ENCODE measurements around the gene PCDHGA10. TPM values are rescaled to one million over a fixed set of nuclear protein-coding genes. Genes with fewer than 3 reads are reported as not detected.

Gene PCDHGA10
- total RNA-seq, 1 donor from 2014 or later: 18.4 TPM

DNA sequence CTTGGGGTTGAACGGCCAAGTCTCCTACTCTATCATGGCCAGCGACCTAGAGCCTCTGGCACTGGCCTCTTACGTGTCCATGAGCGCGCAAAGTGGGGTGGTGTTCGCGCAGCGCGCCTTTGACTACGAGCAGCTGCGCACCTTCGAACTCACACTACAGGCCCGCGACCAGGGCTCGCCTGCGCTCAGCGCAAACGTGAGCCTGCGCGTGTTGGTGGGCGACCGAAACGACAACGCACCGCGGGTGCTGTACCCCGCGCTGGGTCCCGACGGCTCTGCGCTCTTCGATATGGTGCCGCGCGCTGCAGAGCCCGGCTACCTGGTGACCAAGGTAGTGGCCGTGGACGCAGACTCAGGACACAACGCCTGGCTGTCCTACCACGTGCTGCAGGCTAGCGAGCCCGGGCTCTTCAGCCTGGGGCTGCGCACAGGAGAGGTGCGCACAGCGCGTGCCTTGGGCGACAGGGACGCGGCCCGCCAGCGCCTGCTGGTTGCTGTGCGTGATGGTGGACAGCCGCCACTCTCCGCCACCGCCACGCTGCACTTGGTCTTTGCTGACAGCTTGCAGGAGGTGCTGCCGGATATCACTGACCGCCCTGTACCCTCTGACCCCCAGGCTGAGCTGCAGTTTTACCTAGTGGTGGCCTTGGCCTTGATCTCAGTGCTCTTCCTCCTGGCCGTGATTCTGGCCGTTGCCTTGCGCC lies 13.1 kb upstream of the PCDHGA10 start:
- H3K4me1 Mint-ChIP-seq: no peaks in the 10 kb centered on the region

DNA sequence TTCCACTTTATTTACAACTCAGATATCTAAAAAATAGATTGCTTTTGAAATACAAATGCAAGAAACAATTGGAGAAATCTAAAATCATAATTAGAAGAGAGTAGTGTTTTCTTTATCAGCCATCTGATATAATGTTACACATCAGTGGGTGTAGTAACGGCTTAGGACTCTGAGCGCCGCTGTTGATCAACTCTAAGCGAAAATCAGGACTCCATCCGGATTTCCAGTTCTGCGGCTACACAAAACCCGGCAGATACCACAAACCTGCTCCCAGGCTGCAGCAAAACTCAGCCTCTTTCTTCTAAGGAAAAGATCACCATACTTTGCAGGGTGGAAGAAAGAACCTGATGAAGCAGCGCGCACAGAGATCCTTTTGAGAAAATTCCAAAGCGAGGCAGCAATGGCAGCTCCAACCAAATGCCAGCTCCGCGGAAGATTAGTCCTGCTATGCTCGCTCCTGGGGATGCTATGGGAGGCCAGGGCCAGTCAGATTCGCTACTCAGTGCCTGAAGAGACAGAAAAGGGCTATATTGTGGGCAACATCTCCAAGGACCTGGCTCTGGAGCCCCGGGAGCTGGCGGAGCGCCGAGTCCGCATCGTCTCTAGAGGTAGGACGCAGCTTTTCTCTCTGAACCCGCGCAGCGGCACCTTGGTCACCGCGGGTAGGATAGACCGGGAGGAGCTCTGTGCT lies 10.1 kb upstream of the PCDHGA10 start, which contains the start of gene PCDHGA9:
PCDHGA9 (plus strand) TSS at position 226 of the 691 bp plus-strand sequence; CDS start at position 401, 175 bp downstream.
- Mint-ChIP-seq H3K36me3 (ENCODE audit: low read depth) (peaks cover 29% of the 10 kb centered on the region), H3K4me1 (peaks cover 5% of the 10 kb centered on the region), H3K27me3 (ENCODE audit: low read depth) (no peaks in the 10 kb centered on the region), H3K9me3 (peaks cover 29% of the 10 kb centered on the region), H3K4me3 (no peak within 1 kb of the TSS), H3K27ac (ENCODE audit: unreplicated experiment) (no peak within 1 kb of the TSS)
- TF ChIP-seq, protein P1, sequence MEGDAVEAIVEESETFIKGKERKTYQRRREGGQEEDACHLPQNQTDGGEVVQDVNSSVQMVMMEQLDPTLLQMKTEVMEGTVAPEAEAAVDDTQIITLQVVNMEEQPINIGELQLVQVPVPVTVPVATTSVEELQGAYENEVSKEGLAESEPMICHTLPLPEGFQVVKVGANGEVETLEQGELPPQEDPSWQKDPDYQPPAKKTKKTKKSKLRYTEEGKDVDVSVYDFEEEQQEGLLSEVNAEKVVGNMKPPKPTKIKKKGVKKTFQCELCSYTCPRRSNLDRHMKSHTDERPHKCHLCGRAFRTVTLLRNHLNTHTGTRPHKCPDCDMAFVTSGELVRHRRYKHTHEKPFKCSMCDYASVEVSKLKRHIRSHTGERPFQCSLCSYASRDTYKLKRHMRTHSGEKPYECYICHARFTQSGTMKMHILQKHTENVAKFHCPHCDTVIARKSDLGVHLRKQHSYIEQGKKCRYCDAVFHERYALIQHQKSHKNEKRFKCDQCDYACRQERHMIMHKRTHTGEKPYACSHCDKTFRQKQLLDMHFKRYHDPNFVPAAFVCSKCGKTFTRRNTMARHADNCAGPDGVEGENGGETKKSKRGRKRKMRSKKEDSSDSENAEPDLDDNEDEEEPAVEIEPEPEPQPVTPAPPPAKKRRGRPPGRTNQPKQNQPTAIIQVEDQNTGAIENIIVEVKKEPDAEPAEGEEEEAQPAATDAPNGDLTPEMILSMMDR (conservative IDR thresholded peaks at IDR 0.05): no peak
- no peak for DNase-seq (ENCODE audit: low read depth, low spot score)

More for the DNA sequence above, 13.1 kb upstream of the PCDHGA10 start:
- Mint-ChIP-seq H3K36me3 (ENCODE audit: low read depth) (peaks cover 28% of the 10 kb centered on the region), H3K27me3 (ENCODE audit: low read depth) (no peaks in the 10 kb centered on the region), H3K4me3 (peak overlapping the region; percentile 8), H3K9me3 (peaks cover 25% of the 10 kb centered on the region), H3K27ac (ENCODE audit: unreplicated experiment) (no peak overlapping the region)
- TF ChIP-seq, protein P1 (conservative IDR thresholded peaks at IDR 0.05): no peak
- no peak for DNase-seq (ENCODE audit: low read depth, low spot score)

DNA sequence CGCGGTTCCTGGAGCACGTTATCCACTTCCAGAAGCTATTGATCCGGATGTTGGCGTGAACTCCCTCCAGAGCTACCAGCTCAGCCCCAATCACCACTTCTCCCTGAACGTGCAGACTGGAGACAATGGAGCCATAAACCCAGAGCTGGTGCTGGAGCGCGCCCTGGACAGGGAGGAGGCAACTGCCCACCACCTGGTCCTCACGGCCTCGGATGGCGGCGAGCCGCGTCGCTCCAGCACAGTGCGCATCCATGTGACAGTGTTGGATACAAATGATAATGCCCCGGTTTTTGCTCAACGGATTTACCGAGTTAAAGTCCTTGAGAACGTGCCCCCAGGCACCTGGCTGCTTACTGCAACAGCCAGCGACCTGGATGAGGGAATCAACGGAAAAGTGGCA lies 9.4 kb upstream of the PCDHGA10 start:
- no peak overlapping the region for H3K4me3 Mint-ChIP-seq
- no peak overlapping the region for H3K27ac Mint-ChIP-seq (ENCODE audit: unreplicated experiment)
- no peak for DNase-seq (ENCODE audit: low read depth, low spot score)
- peaks cover 2% of the 10 kb centered on the region for H3K27me3 Mint-ChIP-seq (ENCODE audit: low read depth)
- TF ChIP-seq, protein P1 (conservative IDR thresholded peaks at IDR 0.05): no peak
- peaks cover 32% of the 10 kb centered on the region for H3K9me3 Mint-ChIP-seq
- H3K4me1 Mint-ChIP-seq: peaks cover 10% of the 10 kb centered on the region
- peaks cover 36% of the 10 kb centered on the region for H3K36me3 Mint-ChIP-seq (ENCODE audit: low read depth)

DNA sequence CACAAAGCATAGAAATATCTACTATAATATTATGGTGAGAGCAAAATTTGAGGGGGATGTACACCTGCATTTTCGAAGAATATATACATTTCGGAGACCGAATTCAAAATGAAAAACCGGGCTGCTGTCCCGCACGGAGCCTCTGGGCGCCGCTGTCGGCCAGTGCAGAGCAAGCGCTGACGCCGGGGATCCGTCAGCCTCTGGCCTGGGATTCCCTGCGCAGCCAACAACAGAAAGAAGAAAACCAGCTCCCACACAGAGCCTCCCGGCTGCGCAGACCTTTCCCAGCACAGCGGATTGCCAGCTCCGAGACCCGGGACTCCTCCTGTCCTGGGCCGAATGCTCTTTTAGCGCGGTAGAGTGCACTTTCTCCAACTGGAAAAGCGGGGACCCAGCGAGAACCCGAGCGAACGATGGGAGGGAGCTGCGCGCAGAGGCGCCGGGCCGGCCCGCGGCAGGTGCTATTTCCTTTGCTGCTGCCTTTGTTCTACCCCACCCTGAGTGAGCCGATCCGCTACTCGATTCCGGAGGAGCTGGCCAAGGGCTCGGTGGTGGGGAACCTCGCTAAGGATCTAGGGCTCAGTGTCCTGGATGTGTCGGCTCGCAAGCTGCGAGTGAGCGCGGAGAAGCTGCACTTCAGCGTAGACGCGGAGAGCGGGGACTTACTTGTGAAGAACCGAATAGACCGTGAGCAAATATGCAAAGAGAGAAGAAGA lies 4.8 kb upstream of the PCDHGA10 start, which contains the start of gene PCDHGB6:
PCDHGB6 (plus strand) TSS at position 232 of the 716 bp plus-strand sequence; CDS start at position 414, 182 bp downstream.
- peaks cover 30% of the 10 kb centered on the region for H3K4me1 Mint-ChIP-seq
- H3K36me3 Mint-ChIP-seq (ENCODE audit: low read depth): peaks cover 49% of the 10 kb centered on the region
- H3K27me3 Mint-ChIP-seq (ENCODE audit: low read depth): peaks cover 16% of the 10 kb centered on the region
- peak; percentile 81 for DNase-seq (ENCODE audit: low read depth, low spot score)
- H3K27ac Mint-ChIP-seq (ENCODE audit: unreplicated experiment): peak within 1 kb of the TSS; percentile 97
- TF ChIP-seq, protein P1 (conservative IDR thresholded peaks at IDR 0.05): peak; percentile 82
- H3K4me3 Mint-ChIP-seq: peak within 1 kb of the TSS; percentile 91
- H3K9me3 Mint-ChIP-seq: peaks cover 34% of the 10 kb centered on the region

DNA sequence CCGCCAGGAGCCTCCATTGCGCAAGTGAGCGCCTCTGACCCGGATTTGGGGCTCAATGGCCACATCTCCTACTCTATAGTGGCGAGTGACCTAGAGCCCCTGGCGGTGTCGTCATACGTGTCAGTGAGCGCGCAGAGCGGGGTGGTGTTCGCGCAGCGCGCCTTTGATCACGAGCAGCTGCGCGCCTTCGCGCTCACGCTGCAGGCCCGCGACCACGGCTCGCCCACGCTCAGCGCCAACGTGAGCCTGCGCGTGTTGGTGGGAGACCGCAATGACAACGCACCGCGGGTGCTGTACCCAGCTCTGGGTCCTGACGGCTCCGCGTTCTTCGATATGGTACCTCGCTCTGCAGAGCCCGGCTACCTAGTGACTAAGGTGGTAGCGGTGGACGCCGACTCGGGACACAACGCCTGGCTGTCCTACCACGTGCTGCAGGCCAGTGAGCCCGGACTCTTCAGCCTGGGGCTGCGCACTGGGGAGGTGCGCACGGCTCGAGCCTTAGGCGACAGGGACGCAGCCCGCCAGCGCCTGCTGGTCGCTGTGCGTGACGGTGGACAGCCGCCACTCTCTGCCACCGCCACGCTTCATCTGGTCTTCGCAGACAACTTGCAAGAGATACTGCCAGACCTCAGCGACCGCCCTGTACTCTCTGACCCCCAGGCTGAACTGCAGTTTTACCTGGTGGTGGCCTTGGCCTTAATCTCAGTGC lies 3.0 kb upstream of the PCDHGA10 start:
- H3K4me1 Mint-ChIP-seq: peaks cover 44% of the 10 kb centered on the region
- H3K9me3 Mint-ChIP-seq: peaks cover 33% of the 10 kb centered on the region

More for the DNA sequence above, 3.0 kb upstream of the PCDHGA10 start:
- TF ChIP-seq, protein P1 (conservative IDR thresholded peaks at IDR 0.05): no peak
- no peak for DNase-seq (ENCODE audit: low read depth, low spot score)
- H3K27ac Mint-ChIP-seq (ENCODE audit: unreplicated experiment): no peak overlapping the region
- H3K4me3 Mint-ChIP-seq: peak overlapping the region; percentile 81
- H3K36me3 Mint-ChIP-seq (ENCODE audit: low read depth): peaks cover 62% of the 10 kb centered on the region
- peaks cover 22% of the 10 kb centered on the region for H3K27me3 Mint-ChIP-seq (ENCODE audit: low read depth)

All from neural crest cell (in vitro differentiated cells).